GM12878 (cell line): ENCODE data around the gene NDUFB2. TPM values are rescaled to one million over a fixed set of nuclear protein-coding genes. Genes with fewer than 3 reads are reported as not detected.

ENCODE experiments used
- ATAC-seq: fragments of 200-7000 bp; cut with Tn5 transposase; 3 replicates; pipeline ENCODE4 v1.9.1; 2020; ENCODE audit warnings: mild to moderate bottlenecking, moderate library complexity
- BruUV-seq: library from RNA; stranded (reverse); fragments of 400-500 nt; replicated peaks from 2 replicates; lab custom pipeline; 2021; lab: Mats Ljungman, UMichigan
- CTCF ChIA-PET: fragments of 300-600 bp; sonication (Branson Sonifier 250); formaldehyde crosslinking; extraction: SDS; loops from one replicate; lab custom pipeline; 2021; ENCODE audit warnings: inconsistent platforms; lab: Yijun Ruan, JAX
- POLR2A ChIA-PET: fragments of 350-600 bp; formaldehyde crosslinking; extraction: SDS; loops from one replicate; lab custom pipeline; 2021; ENCODE audit warnings: inconsistent platforms; lab: Charles Lee
- RAD21 ChIA-PET: fragments of 300-600 bp; sonication (Branson Sonifier 250); formaldehyde crosslinking; loops from one replicate; lab custom pipeline; 2023; ENCODE audit warnings: antibody characterized with exemption; ENCODE audit not compliant: unreplicated experiment; lab: Charles Lee
- SMC1A ChIA-PET: fragments of 300-600 bp; sonication (Branson Sonifier 250); formaldehyde crosslinking; loops from one replicate; lab custom pipeline; 2023; ENCODE audit not compliant: unreplicated experiment, uncharacterized antibody; lab: Charles Lee
- DNase-seq: peaks from one replicate; pipeline ENCODE4 v3.0.0-alpha.2; 2011; ENCODE audit warnings: low read depth, low spot score
- FAIRE-seq: peaks from 3 replicates; lab custom pipeline; 2011; peaks lifted over from hg19 to GRCh38; lab: Jason Lieb, UNC
- H2AFZ ChIP-seq: 2 replicates; pipeline ENCODE4 v1.6.0; 2011; ENCODE audit warnings: low read depth, low read length, control low read depth; ENCODE audit not compliant: control insufficient read depth
- H3K27ac ChIP-seq: 2 replicates; pipeline ENCODE4 v1.5.1; 2011; ENCODE audit warnings: control low read depth; ENCODE audit not compliant: control insufficient read depth, insufficient read depth
- H3K27me3 ChIP-seq, 2 experiments: replicated peaks in 1 of 2; 2 replicates each; pipeline versions ENCODE4 v1.6.0 to v1.6.1; 2011; ENCODE audit warnings: low read length in 1 of 2; ENCODE audit not compliant: control insufficient read depth in 2 of 2, insufficient read depth in 2 of 2
- H3K36me3 ChIP-seq, 2 experiments: 2 replicates each; pipeline ENCODE4 v1.5.1; 2011; ENCODE audit warnings: low read length in 1 of 2; ENCODE audit not compliant: control insufficient read depth in 2 of 2, insufficient read depth in 2 of 2
- H3K4me1 ChIP-seq: 2 replicates; pipeline ENCODE4 v1.6.1; 2011; ENCODE audit warnings: mild to moderate bottlenecking, low read length, moderate library complexity, mixed read lengths; ENCODE audit not compliant: control insufficient read depth, insufficient read depth
- H3K4me2 ChIP-seq: 2 replicates; pipeline ENCODE4 v1.6.0; 2011; ENCODE audit warnings: control low read depth; ENCODE audit not compliant: control insufficient read depth, insufficient read depth
- H3K4me3 ChIP-seq: fragments of 200-600 bp; sonication (generic); 2 replicates; pipeline ENCODE4 v1.5.1; 2016
- H3K79me2 ChIP-seq: 2 replicates; pipeline ENCODE4 v1.6.0; 2011; ENCODE audit warnings: low read length; ENCODE audit not compliant: control insufficient read depth, insufficient read depth
- H3K9ac ChIP-seq: 2 replicates; pipeline ENCODE4 v1.8.0; 2011; ENCODE audit warnings: low read length, control low read depth, mixed read lengths; ENCODE audit not compliant: control insufficient read depth, insufficient read depth
- H3K9me3 ChIP-seq: replicated peaks from 3 replicates; pipeline ENCODE4 v1.5.1; 2011; ENCODE audit warnings: mild to moderate bottlenecking, low read length; ENCODE audit not compliant: control insufficient read depth, insufficient read depth
- H4K20me1 ChIP-seq: 2 replicates; pipeline ENCODE4 v1.6.0; 2011; ENCODE audit not compliant: control insufficient read depth, insufficient read depth
- BCL11A ChIP-seq: IDR thresholded peaks from 2 replicates; pipeline ENCODE4 v1.6.1; 2011; ENCODE audit warnings: low read depth, low read length
- CHD2 ChIP-seq: IDR thresholded peaks from 2 replicates; pipeline ENCODE4 v1.6.1; 2011; ENCODE audit warnings: low read depth, low read length, improper control_type of control experiment, borderline replicate concordance
- FOS ChIP-seq: IDR thresholded peaks from 3 replicates; pipeline ENCODE4 v1.6.1; 2011; ENCODE audit warnings: borderline replicate concordance; ENCODE audit not compliant: insufficient read length; ENCODE audit errors: extremely low read depth
- GABPA ChIP-seq: IDR thresholded peaks from 2 replicates; pipeline ENCODE4 v1.6.1; 2014; ENCODE audit warnings: antibody characterized with exemption, low read depth, mild to moderate bottlenecking, inconsistent platforms
- IKZF1 ChIP-seq: fragments of 450-650 bp; conservative IDR thresholded peaks from 2 replicates; pipeline ENCODE4 v1.6.1; 2017; ENCODE audit warnings: antibody characterized with exemption, mild to moderate bottlenecking
- NR2F1 ChIP-seq: fragments of 450-650 bp; conservative IDR thresholded peaks from 2 replicates; pipeline ENCODE4 v1.6.1; 2017; ENCODE audit warnings: mild to moderate bottlenecking
- PAX8 ChIP-seq: fragments of 450-650 bp; IDR thresholded peaks from 2 replicates; pipeline ENCODE4 v1.6.1; 2017; ENCODE audit warnings: mild to moderate bottlenecking, moderate library complexity
- RAD21 ChIP-seq: IDR thresholded peaks from 2 replicates; pipeline ENCODE4 v1.6.1; 2011; ENCODE audit warnings: mild to moderate bottlenecking, low read depth, low read length, moderate library complexity; ENCODE audit not compliant: insufficient read depth
- RCOR1 ChIP-seq: conservative IDR thresholded peaks from 2 replicates; pipeline ENCODE4 v1.6.1; 2012; ENCODE audit warnings: low read depth, low read length, improper control_type of control experiment
- TARDBP ChIP-seq: IDR thresholded peaks from 2 replicates; pipeline ENCODE4 v1.6.1; 2016; ENCODE audit warnings: borderline replicate concordance
- WGBS: methylation state at CpG from one replicate; pipeline ENCODE4 v1.1.6; 2016; ENCODE audit warnings: low lambda C conversion rate; ENCODE audit not compliant: insufficient replicate concordance, insufficient coverage; ENCODE audit errors: missing lambda C conversion rate; 5-methylcytosine and 5-hydroxymethylcytosine counted together
- in situ Hi-C: fragments of 300-500 bp; cut with MboI; formaldehyde crosslinking; loops from 9 replicates; pipeline ENCODE4 v1.14.3; 2018; ENCODE audit warnings: mixed read lengths
- intact Hi-C: fragments of 100-400 bp; cut with micrococcal nuclease; formaldehyde crosslinking; loops from one replicate; pipeline ENCODE4 v1.14.2; 2022; ENCODE audit not compliant: unreplicated experiment
- polyA plus RNA-seq, 11 experiments: library from polyadenylated mRNA; depleted of rRNA in 4 of 11; unstranded in 6 of 11; stranded (reverse) in 5 of 11; fragments of >200 nt; fragmentation: Nextera tagmentation in 4 of 11; fragmentation: Illumina TruSeq in 1 of 11; extraction: Ambion mirVana in 4 of 11; extraction: Trizol in 1 of 11; gene quantifications; 1 replicate in 1 of 11; 2 replicates in 10 of 11; pipeline versions ENCODE4 v1.2.1 to v1.2.3, GENCODE V29; 2011 to 2016; ENCODE audit warnings: inconsistent platforms in 2 of 11, missing spikeins in 2 of 11, low read depth in 1 of 11
- total RNA-seq, 4 experiments: library from RNA; depleted of rRNA in 3 of 4; stranded (reverse); fragments of >200 nt in 3 of 4; fragmentation: Illumina TruSeq in 1 of 4; extraction: Trizol in 1 of 4; gene quantifications; 2 replicates each; pipeline versions ENCODE4 v1.2.1 to v1.2.3, GENCODE V29; 2013 to 2021
- TF ChIP-seq, protein P1 (sequence below): fragments of 450-650 bp; IDR thresholded peaks from 2 replicates; pipeline ENCODE4 v1.6.1; 2017; ENCODE audit warnings: mild to moderate bottlenecking, low read depth, inconsistent platforms; ENCODE audit not compliant: poor library complexity, severe bottlenecking
- TF ChIP-seq, protein P2 (sequence below): fragments of 450-650 bp; IDR thresholded peaks from 2 replicates; pipeline ENCODE4 v1.6.1; 2016; ENCODE audit warnings: mild to moderate bottlenecking
- TF ChIP-seq, protein P3 (sequence below): fragments of 450-650 bp; IDR thresholded peaks from 2 replicates; pipeline ENCODE4 v1.6.1; 2017; ENCODE audit warnings: antibody characterized with exemption, mild to moderate bottlenecking, moderate library complexity
- TF ChIP-seq, protein P4 (sequence below): IDR thresholded peaks from 2 replicates; pipeline ENCODE4 v1.6.1; 2012; ENCODE audit warnings: improper control_type of control experiment, low read depth, low read length; ENCODE audit not compliant: insufficient replicate concordance

NDUFB2 gene
- total and polyA plus RNA-seq, 10 of the 15 experiments (the other 5 are each of a cell fraction or from before 2014, with no cell fraction given) = 109 to 1,236 (median 323) TPM

DNA sequence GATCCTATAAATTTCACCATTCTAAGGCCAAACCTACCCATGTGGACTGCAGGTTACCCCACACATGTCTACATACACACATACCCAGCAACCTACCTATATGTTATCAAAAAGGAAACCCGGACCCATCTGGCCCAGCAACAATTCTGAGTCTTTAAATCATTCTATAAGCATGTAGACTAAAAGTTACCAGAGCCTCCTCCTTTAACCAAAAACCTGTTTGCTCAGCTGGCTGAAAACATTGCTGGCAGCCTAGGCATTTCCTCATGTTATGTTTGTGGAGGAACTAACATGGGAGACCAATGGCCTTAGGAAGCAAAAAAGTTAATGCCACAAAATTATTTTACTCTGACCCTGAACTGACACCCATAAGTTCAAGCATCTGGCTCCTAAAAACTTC, 29.0 kb upstream of the NDUFB2 start:
- POLR2A ChIA-PET = no interaction called here
- CTCF ChIA-PET = interaction anchor here (2.4 kb wide), 1 partner anchor 7 kb away, joined by 12 read pairs; no protein-coding TSS in a partner anchor
- TF ChIP-seq BCL11A = no peak
- no peak for TF ChIP-seq RCOR1
- TF ChIP-seq, protein P1, sequence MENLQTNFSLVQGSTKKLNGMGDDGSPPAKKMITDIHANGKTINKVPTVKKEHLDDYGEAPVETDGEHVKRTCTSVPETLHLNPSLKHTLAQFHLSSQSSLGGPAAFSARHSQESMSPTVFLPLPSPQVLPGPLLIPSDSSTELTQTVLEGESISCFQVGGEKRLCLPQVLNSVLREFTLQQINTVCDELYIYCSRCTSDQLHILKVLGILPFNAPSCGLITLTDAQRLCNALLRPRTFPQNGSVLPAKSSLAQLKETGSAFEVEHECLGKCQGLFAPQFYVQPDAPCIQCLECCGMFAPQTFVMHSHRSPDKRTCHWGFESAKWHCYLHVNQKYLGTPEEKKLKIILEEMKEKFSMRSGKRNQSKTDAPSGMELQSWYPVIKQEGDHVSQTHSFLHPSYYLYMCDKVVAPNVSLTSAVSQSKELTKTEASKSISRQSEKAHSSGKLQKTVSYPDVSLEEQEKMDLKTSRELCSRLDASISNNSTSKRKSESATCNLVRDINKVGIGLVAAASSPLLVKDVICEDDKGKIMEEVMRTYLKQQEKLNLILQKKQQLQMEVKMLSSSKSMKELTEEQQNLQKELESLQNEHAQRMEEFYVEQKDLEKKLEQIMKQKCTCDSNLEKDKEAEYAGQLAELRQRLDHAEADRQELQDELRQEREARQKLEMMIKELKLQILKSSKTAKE = no peak
- TF ChIP-seq, protein P2, sequence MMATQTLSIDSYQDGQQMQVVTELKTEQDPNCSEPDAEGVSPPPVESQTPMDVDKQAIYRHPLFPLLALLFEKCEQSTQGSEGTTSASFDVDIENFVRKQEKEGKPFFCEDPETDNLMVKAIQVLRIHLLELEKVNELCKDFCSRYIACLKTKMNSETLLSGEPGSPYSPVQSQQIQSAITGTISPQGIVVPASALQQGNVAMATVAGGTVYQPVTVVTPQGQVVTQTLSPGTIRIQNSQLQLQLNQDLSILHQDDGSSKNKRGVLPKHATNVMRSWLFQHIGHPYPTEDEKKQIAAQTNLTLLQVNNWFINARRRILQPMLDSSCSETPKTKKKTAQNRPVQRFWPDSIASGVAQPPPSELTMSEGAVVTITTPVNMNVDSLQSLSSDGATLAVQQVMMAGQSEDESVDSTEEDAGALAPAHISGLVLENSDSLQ = no peak
- TF ChIP-seq, protein P3, sequence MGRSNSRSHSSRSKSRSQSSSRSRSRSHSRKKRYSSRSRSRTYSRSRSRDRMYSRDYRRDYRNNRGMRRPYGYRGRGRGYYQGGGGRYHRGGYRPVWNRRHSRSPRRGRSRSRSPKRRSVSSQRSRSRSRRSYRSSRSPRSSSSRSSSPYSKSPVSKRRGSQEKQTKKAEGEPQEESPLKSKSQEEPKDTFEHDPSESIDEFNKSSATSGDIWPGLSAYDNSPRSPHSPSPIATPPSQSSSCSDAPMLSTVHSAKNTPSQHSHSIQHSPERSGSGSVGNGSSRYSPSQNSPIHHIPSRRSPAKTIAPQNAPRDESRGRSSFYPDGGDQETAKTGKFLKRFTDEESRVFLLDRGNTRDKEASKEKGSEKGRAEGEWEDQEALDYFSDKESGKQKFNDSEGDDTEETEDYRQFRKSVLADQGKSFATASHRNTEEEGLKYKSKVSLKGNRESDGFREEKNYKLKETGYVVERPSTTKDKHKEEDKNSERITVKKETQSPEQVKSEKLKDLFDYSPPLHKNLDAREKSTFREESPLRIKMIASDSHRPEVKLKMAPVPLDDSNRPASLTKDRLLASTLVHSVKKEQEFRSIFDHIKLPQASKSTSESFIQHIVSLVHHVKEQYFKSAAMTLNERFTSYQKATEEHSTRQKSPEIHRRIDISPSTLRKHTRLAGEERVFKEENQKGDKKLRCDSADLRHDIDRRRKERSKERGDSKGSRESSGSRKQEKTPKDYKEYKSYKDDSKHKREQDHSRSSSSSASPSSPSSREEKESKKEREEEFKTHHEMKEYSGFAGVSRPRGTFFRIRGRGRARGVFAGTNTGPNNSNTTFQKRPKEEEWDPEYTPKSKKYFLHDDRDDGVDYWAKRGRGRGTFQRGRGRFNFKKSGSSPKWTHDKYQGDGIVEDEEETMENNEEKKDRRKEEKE = no peak
- TF ChIP-seq GABPA = no peak
- TF ChIP-seq FOS = no peak
- TF ChIP-seq, protein P4, sequence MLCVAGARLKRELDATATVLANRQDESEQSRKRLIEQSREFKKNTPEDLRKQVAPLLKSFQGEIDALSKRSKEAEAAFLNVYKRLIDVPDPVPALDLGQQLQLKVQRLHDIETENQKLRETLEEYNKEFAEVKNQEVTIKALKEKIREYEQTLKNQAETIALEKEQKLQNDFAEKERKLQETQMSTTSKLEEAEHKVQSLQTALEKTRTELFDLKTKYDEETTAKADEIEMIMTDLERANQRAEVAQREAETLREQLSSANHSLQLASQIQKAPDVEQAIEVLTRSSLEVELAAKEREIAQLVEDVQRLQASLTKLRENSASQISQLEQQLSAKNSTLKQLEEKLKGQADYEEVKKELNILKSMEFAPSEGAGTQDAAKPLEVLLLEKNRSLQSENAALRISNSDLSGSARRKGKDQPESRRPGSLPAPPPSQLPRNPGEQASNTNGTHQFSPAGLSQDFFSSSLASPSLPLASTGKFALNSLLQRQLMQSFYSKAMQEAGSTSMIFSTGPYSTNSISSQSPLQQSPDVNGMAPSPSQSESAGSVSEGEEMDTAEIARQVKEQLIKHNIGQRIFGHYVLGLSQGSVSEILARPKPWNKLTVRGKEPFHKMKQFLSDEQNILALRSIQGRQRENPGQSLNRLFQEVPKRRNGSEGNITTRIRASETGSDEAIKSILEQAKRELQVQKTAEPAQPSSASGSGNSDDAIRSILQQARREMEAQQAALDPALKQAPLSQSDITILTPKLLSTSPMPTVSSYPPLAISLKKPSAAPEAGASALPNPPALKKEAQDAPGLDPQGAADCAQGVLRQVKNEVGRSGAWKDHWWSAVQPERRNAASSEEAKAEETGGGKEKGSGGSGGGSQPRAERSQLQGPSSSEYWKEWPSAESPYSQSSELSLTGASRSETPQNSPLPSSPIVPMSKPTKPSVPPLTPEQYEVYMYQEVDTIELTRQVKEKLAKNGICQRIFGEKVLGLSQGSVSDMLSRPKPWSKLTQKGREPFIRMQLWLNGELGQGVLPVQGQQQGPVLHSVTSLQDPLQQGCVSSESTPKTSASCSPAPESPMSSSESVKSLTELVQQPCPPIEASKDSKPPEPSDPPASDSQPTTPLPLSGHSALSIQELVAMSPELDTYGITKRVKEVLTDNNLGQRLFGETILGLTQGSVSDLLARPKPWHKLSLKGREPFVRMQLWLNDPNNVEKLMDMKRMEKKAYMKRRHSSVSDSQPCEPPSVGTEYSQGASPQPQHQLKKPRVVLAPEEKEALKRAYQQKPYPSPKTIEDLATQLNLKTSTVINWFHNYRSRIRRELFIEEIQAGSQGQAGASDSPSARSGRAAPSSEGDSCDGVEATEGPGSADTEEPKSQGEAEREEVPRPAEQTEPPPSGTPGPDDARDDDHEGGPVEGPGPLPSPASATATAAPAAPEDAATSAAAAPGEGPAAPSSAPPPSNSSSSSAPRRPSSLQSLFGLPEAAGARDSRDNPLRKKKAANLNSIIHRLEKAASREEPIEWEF = no peak
- TF ChIP-seq RAD21 = no peak
- TF ChIP-seq IKZF1 = no peak
- no peak for TF ChIP-seq PAX8
- no peak for TF ChIP-seq TARDBP
- TF ChIP-seq NR2F1 = no peak
- no peak for TF ChIP-seq CHD2

More for the DNA sequence above, 29.0 kb upstream of the NDUFB2 start:
- no peak overlapping the region for H3K9ac ChIP-seq
- no peak overlapping the region for H3K27ac ChIP-seq
- ChIA-PET RAD21 (no interaction called here), SMC1A (interaction anchor here (1.0 kb wide), 1 partner anchor 10 kb away, joined by 3 read pairs; no protein-coding TSS in a partner anchor)
- FAIRE-seq = no peak
- no peaks in the 10 kb centered on the region for H4K20me1 ChIP-seq
- no peak for ATAC-seq
- H3K4me2 ChIP-seq = no peak overlapping the region
- no TSS peak for BruUV-seq
- in situ Hi-C loops = no loop called here
- 73% methylated on average over 1 of the region's 1 CpG for WGBS
- H3K4me1 ChIP-seq = peaks cover 5% of the 10 kb centered on the region
- no peaks in the 10 kb centered on the region for H3K36me3 ChIP-seq
- no peaks in the 10 kb centered on the region for H3K27me3 ChIP-seq
- H3K79me2 ChIP-seq = no peaks in the 10 kb centered on the region
- no peak overlapping the region for H3K4me3 ChIP-seq
- no peaks in the 10 kb centered on the region for H3K9me3 ChIP-seq
- H2AFZ ChIP-seq = no peak overlapping the region
- intact Hi-C loops = no loop called here
- DNase-seq = no peak
